H9 (cell line): ENCODE measurements around the gene IGF2BP2. TPM values are rescaled to one million over a fixed set of nuclear protein-coding genes. Genes with fewer than 3 reads are reported as not detected.

Experiments used
- DNase-seq: peaks from one replicate; pipeline ENCODE4 v3.0.0-alpha.2; 2017
- H2AFZ ChIP-seq: one replicate; pipeline ENCODE4 v1.6.1; 2013; ENCODE audit warnings: mild to moderate bottlenecking, low read length, control low read depth, moderate library complexity
- H2AK5ac ChIP-seq: 2 replicates; pipeline ENCODE4 v1.6.1; 2013; ENCODE audit warnings: low read length, control low read depth, mixed read lengths; ENCODE audit not compliant: insufficient read length
- H2BK120ac ChIP-seq: one replicate; pipeline ENCODE4 v1.6.1; 2013; ENCODE audit warnings: low read depth, mild to moderate bottlenecking, low read length, control low read depth, inconsistent platforms; ENCODE audit not compliant: poor library complexity, severe bottlenecking
- H2BK12ac ChIP-seq: 2 replicates; pipeline ENCODE4 v1.6.1; 2013; ENCODE audit warnings: low read length, control low read depth, mixed read lengths, low read depth; ENCODE audit not compliant: insufficient read length
- H2BK15ac ChIP-seq: 2 replicates; pipeline ENCODE4 v1.6.1; 2013; ENCODE audit warnings: low read depth, low read length, control low read depth
- H2BK20ac ChIP-seq: one replicate; pipeline ENCODE4 v1.6.1; 2013; ENCODE audit warnings: low read depth, mild to moderate bottlenecking, low read length, control low read depth, inconsistent platforms; ENCODE audit not compliant: poor library complexity, severe bottlenecking
- H2BK5ac ChIP-seq: 2 replicates; pipeline ENCODE4 v1.6.1; 2013; ENCODE audit warnings: low read length, control low read depth, mixed read lengths; ENCODE audit not compliant: insufficient read length
- H3K14ac ChIP-seq: 2 replicates; pipeline ENCODE4 v1.6.1; 2013; ENCODE audit warnings: low read length, control low read depth; ENCODE audit not compliant: insufficient read depth
- H3K18ac ChIP-seq: 2 replicates; pipeline ENCODE4 v1.6.1; 2013; ENCODE audit warnings: low read depth, mild to moderate bottlenecking, mixed read lengths, low read length, control low read depth; ENCODE audit not compliant: insufficient read length
- H3K23ac ChIP-seq: 2 replicates; pipeline ENCODE4 v1.6.1; 2013; ENCODE audit warnings: low read length, control low read depth, mixed read lengths, low read depth; ENCODE audit not compliant: insufficient read length
- H3K23me2 ChIP-seq: 2 replicates; pipeline ENCODE4 v1.6.1; 2013; ENCODE audit warnings: low read depth, mild to moderate bottlenecking, mixed read lengths, low read length, control low read depth; ENCODE audit not compliant: insufficient read length, poor library complexity, severe bottlenecking
- H3K27ac ChIP-seq: 2 replicates; pipeline ENCODE4 v1.5.1; 2013; ENCODE audit warnings: low read length, control low read depth, mixed read lengths, low read depth; ENCODE audit not compliant: insufficient read length
- H3K27me3 ChIP-seq: 2 replicates; pipeline ENCODE4 v1.6.1; 2013; ENCODE audit warnings: low read length, control low read depth, inconsistent platforms; ENCODE audit not compliant: insufficient read depth
- H3K4ac ChIP-seq: 2 replicates; pipeline ENCODE4 v1.6.1; 2013; ENCODE audit warnings: low read depth, mild to moderate bottlenecking, control low read depth, inconsistent platforms, low read length, moderate library complexity
- H3K4me1 ChIP-seq: 2 replicates; pipeline ENCODE4 v1.6.1; 2013; ENCODE audit warnings: low read length, control low read depth, inconsistent platforms; ENCODE audit not compliant: insufficient read depth
- H3K4me2 ChIP-seq: 2 replicates; pipeline ENCODE4 v1.6.1; 2013; ENCODE audit warnings: low read length, control low read depth, mixed read lengths; ENCODE audit not compliant: insufficient read length, insufficient read depth
- H3K56ac ChIP-seq: 2 replicates; pipeline ENCODE4 v1.6.1; 2013; ENCODE audit warnings: low read depth, mild to moderate bottlenecking, mixed read lengths, low read length, control low read depth; ENCODE audit not compliant: insufficient read length
- H3K79me1 ChIP-seq: 2 replicates; pipeline ENCODE4 v1.6.1; 2013; ENCODE audit warnings: low read depth, mild to moderate bottlenecking, moderate library complexity, low read length, control low read depth, inconsistent platforms; ENCODE audit not compliant: insufficient read depth, poor library complexity, severe bottlenecking
- H3K79me2 ChIP-seq: 2 replicates; pipeline ENCODE4 v1.6.1; 2013; ENCODE audit warnings: low read length, control low read depth, inconsistent platforms; ENCODE audit not compliant: insufficient read depth
- H3K9ac ChIP-seq: 2 replicates; pipeline ENCODE4 v1.6.1; 2013; ENCODE audit warnings: low read length, control low read depth, mixed read lengths; ENCODE audit not compliant: insufficient read length; ENCODE audit errors: extremely low read depth
- H3K9me3 ChIP-seq: one replicate; pipeline ENCODE4 v1.6.1; 2013; ENCODE audit warnings: low read depth, low read length, inconsistent platforms; ENCODE audit not compliant: control insufficient read depth
- H3T11ph ChIP-seq: one replicate; pipeline ENCODE4 v1.6.1; 2013; ENCODE audit warnings: mild to moderate bottlenecking, low read length, control low read depth, inconsistent platforms
- H4K20me1 ChIP-seq: one replicate; pipeline ENCODE4 v1.6.1; 2013; ENCODE audit not compliant: control insufficient read depth, insufficient read length, insufficient read depth
- H4K5ac ChIP-seq: 2 replicates; pipeline ENCODE4 v1.6.1; 2013; ENCODE audit warnings: low read depth, mild to moderate bottlenecking, mixed read lengths, low read length, control low read depth; ENCODE audit not compliant: insufficient read length
- H4K8ac ChIP-seq: replicated peaks from 2 replicates; pipeline ENCODE4 v1.6.1; 2013; ENCODE audit warnings: low read length, control low read depth, mixed read lengths, low read depth; ENCODE audit not compliant: insufficient read length
- H4K91ac ChIP-seq: 2 replicates; pipeline ENCODE4 v1.6.1; 2013; ENCODE audit warnings: low read depth, mild to moderate bottlenecking, moderate library complexity, mixed read lengths, low read length, control low read depth; ENCODE audit not compliant: insufficient read length
- H3K27ac Mint-ChIP-seq, 3 experiments: 2 replicates in 2 of 3; 3 replicates in 1 of 3; pipeline ENCODE4 v1.8.0; 2020 to 2021; ENCODE audit warnings: mixed read lengths in 3 of 3, mild to moderate bottlenecking in 1 of 3, moderate library complexity in 1 of 3
- H3K27me3 Mint-ChIP-seq: 2 replicates; pipeline ENCODE4 v1.8.0; 2021; ENCODE audit warnings: low read depth, mild to moderate bottlenecking, moderate library complexity, mixed read lengths
- H3K36me3 Mint-ChIP-seq, 3 experiments: 2 replicates in 2 of 3; 3 replicates in 1 of 3; pipeline ENCODE4 v1.8.0; 2020 to 2021; ENCODE audit warnings: low read depth in 3 of 3, mixed read lengths in 3 of 3; ENCODE audit not compliant: insufficient read depth in 1 of 3
- H3K4me1 Mint-ChIP-seq, 2 experiments: 2 replicates each; pipeline ENCODE4 v1.8.0; 2020; ENCODE audit warnings: mixed read lengths in 2 of 2
- H3K4me3 Mint-ChIP-seq, 2 experiments: 2 replicates in 1 of 2; 3 replicates in 1 of 2; pipeline ENCODE4 v1.8.0; 2020 to 2021; ENCODE audit warnings: mild to moderate bottlenecking in 2 of 2, mixed read lengths in 2 of 2, moderate library complexity in 1 of 2
- H3K9me3 Mint-ChIP-seq, 2 experiments: 2 replicates in 1 of 2; 3 replicates in 1 of 2; pipeline ENCODE4 v1.8.0; 2020; ENCODE audit warnings: mild to moderate bottlenecking in 2 of 2, mixed read lengths in 2 of 2, moderate library complexity in 1 of 2
- CTCF ChIP-seq: fragments of 200-600 bp; sonication (generic); conservative IDR thresholded peaks from 3 replicates; pipeline ENCODE4 v1.8.0; 2021; ENCODE audit warnings: antibody characterized with exemption, mild to moderate bottlenecking
- WGBS: extraction: QIAGEN DNeasy Blood & Tissue Kit; methylation state at CpG from one replicate; pipeline ENCODE4 v1.1.7; 2013; ENCODE audit warnings: missing lambda C conversion rate, low lambda C conversion rate, mixed read lengths; ENCODE audit not compliant: insufficient read length; ENCODE audit errors: extremely low coverage; 5-methylcytosine and 5-hydroxymethylcytosine counted together
- total RNA-seq: library from RNA; stranded (reverse); gene quantifications from 2 replicates; pipeline ENCODE4 v1.2.1, GENCODE V29; 2021

IGF2BP2 gene
- total RNA-seq, 1 experiment from 2014 or later: 130 TPM

- no peak overlapping the region for H3K4me2 ChIP-seq
- DNase-seq: no peak
- H4K20me1 ChIP-seq: no peaks in the 10 kb centered on the region
- H3K36me3 Mint-ChIP-seq: peaks cover 28 to 56% (median 46%) of the 10 kb centered on the region in 3 experiments
- no peak overlapping the region for H4K5ac ChIP-seq
- H3K79me1 ChIP-seq: no peaks in the 10 kb centered on the region
- no peaks in the 10 kb centered on the region; a peak in 1 of 5 replicates for H3K9me3 Mint-ChIP-seq
- H3K23me2 ChIP-seq: no peaks in the 10 kb centered on the region
- H3K4me3 Mint-ChIP-seq: no peak overlapping the region
- no peak overlapping the region for H3K4ac ChIP-seq
- H3T11ph ChIP-seq: no peak overlapping the region
- no peak overlapping the region for H4K8ac ChIP-seq
- H2BK15ac ChIP-seq: no peak overlapping the region
- no peak overlapping the region for H3K18ac ChIP-seq
- H2AK5ac ChIP-seq: no peak overlapping the region
- no peak overlapping the region for H3K14ac ChIP-seq
- H3K9me3 ChIP-seq: no peaks in the 10 kb centered on the region
- H3K23ac ChIP-seq: no peak overlapping the region
- H3K27ac ChIP-seq: no peak overlapping the region
- H2AFZ ChIP-seq: no peak overlapping the region
- no peak overlapping the region for H2BK20ac ChIP-seq
- no peak overlapping the region for H3K9ac ChIP-seq
- no peak overlapping the region for H3K56ac ChIP-seq
- H3K27me3 Mint-ChIP-seq: no peaks in the 10 kb centered on the region
- no peak overlapping the region for H2BK5ac ChIP-seq
- no peaks in the 10 kb centered on the region for H3K27me3 ChIP-seq
- H3K79me2 ChIP-seq: no peaks in the 10 kb centered on the region
- no peak overlapping the region for H3K27ac Mint-ChIP-seq
- WGBS: no CpG with 5 or more reads among the region's 4 CpGs
- H2BK12ac ChIP-seq: no peak overlapping the region
- no peak for TF ChIP-seq CTCF
- H3K4me1 ChIP-seq: no peaks in the 10 kb centered on the region
- no peaks in the 10 kb centered on the region for H3K4me1 Mint-ChIP-seq
- no peak overlapping the region for H2BK120ac ChIP-seq
- no peak overlapping the region for H4K91ac ChIP-seq
Observed at GRCh38 chr3:185631108-185631507, 193.7 kb downstream of the IGF2BP2 start.
